ENCODE results near the gene PID1. TPM values are rescaled to one million over a fixed set of nuclear protein-coding genes. Genes with fewer than 3 reads are reported as not detected.

PID1 gene
- polyA plus RNA-seq, 1 experiment = 1.8 TPM

GRCh38 chr2:229237270-229237669, 33.8 kb downstream of the PID1 start:
- ChIA-PET CTCF (no interaction called here), POLR2A (no interaction called here)
- TF ChIP-seq, protein P1, sequence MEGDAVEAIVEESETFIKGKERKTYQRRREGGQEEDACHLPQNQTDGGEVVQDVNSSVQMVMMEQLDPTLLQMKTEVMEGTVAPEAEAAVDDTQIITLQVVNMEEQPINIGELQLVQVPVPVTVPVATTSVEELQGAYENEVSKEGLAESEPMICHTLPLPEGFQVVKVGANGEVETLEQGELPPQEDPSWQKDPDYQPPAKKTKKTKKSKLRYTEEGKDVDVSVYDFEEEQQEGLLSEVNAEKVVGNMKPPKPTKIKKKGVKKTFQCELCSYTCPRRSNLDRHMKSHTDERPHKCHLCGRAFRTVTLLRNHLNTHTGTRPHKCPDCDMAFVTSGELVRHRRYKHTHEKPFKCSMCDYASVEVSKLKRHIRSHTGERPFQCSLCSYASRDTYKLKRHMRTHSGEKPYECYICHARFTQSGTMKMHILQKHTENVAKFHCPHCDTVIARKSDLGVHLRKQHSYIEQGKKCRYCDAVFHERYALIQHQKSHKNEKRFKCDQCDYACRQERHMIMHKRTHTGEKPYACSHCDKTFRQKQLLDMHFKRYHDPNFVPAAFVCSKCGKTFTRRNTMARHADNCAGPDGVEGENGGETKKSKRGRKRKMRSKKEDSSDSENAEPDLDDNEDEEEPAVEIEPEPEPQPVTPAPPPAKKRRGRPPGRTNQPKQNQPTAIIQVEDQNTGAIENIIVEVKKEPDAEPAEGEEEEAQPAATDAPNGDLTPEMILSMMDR (IDR thresholded peaks at IDR 0.05; ENCODE audit: low read depth, low read length) = no peak
- DNase-seq (ENCODE audit: low read depth, low spot score) = no peak
- no peak overlapping the region for H3K27ac ChIP-seq (ENCODE audit: low read depth, low read length)
- H3K4me3 ChIP-seq (ENCODE audit: low read depth, low read length) = no peak overlapping the region
- H3K27me3 ChIP-seq (ENCODE audit: control insufficient read depth, insufficient read depth, low read length) = no peaks in the 10 kb centered on the region
- H3K9me3 ChIP-seq (ENCODE audit: control insufficient read depth, insufficient read depth, low read length) = no peaks in the 10 kb centered on the region; the same call in none of the 2 replicates

DNA sequence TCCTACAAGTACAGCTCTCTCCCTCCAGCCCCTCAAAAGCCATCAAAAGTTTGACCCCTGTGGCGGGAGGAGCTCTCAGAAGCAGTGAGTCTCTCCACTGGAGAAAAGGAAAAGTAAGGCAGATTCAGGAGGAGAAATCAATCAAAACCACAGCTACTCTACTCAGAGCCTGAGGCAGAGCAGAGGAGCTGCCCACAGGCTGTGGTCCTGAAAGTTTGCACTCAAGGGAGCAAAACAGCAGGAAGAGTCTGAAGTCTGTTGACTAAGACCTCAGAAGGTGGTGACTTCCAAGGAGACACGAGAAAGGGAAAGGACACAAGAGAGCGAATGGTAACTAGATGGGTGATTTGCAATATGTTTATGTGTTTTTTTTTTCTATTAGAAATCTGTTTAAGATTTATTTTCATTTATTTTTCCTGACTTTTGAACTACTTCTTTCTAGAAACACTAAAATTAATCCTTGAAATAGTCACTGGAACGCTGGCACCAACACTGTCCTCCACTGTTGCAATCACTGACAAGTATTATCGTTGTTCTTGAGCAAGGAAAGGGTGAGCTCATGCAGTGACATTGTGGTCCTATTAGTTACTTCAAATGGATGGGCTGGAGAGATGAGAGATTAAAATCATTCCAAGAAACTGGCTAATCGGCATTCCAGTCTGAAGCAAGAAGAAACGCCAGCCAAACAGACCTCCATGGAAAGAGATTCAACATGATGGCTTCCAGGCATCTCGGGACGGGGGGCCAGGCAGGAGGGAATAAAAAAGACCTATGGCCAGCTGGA, 35.8 kb downstream of the PID1 start:
- no peaks in the 10 kb centered on the region; the same call in none of the 2 replicates for H3K9me3 ChIP-seq (ENCODE audit: control insufficient read depth, insufficient read depth, low read length)
- no peak overlapping the region for H3K27ac ChIP-seq (ENCODE audit: low read depth, low read length)
- TF ChIP-seq, protein P1 (IDR thresholded peaks at IDR 0.05; ENCODE audit: low read depth, low read length) = no peak
- no peak overlapping the region for H3K4me3 ChIP-seq (ENCODE audit: low read depth, low read length)
- DNase-seq (ENCODE audit: low read depth, low spot score) = no peak
- ChIA-PET POLR2A (no interaction called here), CTCF (no interaction called here)
- no peaks in the 10 kb centered on the region for H3K27me3 ChIP-seq (ENCODE audit: control insufficient read depth, insufficient read depth, low read length)

- Histone ChIP-seq H3K9me3 (ENCODE audit: control insufficient read depth, insufficient read depth, low read length) (no peaks in the 10 kb centered on the region; the same call in none of the 2 replicates), H3K4me3 (ENCODE audit: low read depth, low read length) (no peak overlapping the region), H3K27ac (ENCODE audit: low read depth, low read length) (no peak overlapping the region), H3K27me3 (ENCODE audit: control insufficient read depth, insufficient read depth, low read length) (no peaks in the 10 kb centered on the region)
- TF ChIP-seq, protein P1 (IDR thresholded peaks at IDR 0.05; ENCODE audit: low read depth, low read length) = no peak
- ChIA-PET POLR2A (no interaction called here), CTCF (no interaction called here)
- no peak for DNase-seq (ENCODE audit: low read depth, low spot score)
These were observed 39.2 kb downstream of the PID1 start for GRCh38 chr2:229231885-229232284.

GRCh38 chr2:229231328-229231868, 39.7 kb downstream of the PID1 start:
- POLR2A ChIA-PET = no interaction called here

GRCh38 chr2:229230911-229231310, 40.2 kb downstream of the PID1 start:
- Histone ChIP-seq H3K27ac (ENCODE audit: low read depth, low read length) (no peak overlapping the region), H3K27me3 (ENCODE audit: control insufficient read depth, insufficient read depth, low read length) (no peaks in the 10 kb centered on the region), H3K9me3 (ENCODE audit: control insufficient read depth, insufficient read depth, low read length) (no peaks in the 10 kb centered on the region; the same call in none of the 2 replicates), H3K4me3 (ENCODE audit: low read depth, low read length) (no peak overlapping the region)
- DNase-seq (ENCODE audit: low read depth, low spot score) = no peak
- TF ChIP-seq, protein P1 (IDR thresholded peaks at IDR 0.05; ENCODE audit: low read depth, low read length) = no peak
- ChIA-PET POLR2A (no interaction called here), CTCF (no interaction called here)

More at GRCh38 chr2:229231328-229231868, 39.7 kb downstream of the PID1 start:
- Histone ChIP-seq H3K27ac (ENCODE audit: low read depth, low read length) (no peak overlapping the region), H3K4me3 (ENCODE audit: low read depth, low read length) (no peak overlapping the region), H3K9me3 (ENCODE audit: control insufficient read depth, insufficient read depth, low read length) (no peaks in the 10 kb centered on the region; the same call in none of the 2 replicates), H3K27me3 (ENCODE audit: control insufficient read depth, insufficient read depth, low read length) (no peaks in the 10 kb centered on the region)
- CTCF ChIA-PET = no interaction called here
- TF ChIP-seq, protein P1 (IDR thresholded peaks at IDR 0.05; ENCODE audit: low read depth, low read length) = no peak
- DNase-seq (ENCODE audit: low read depth, low spot score) = no peak

Data from AG04450 (cell line).